Effector CD4-positive, alpha-beta T cell (primary cell): Measurements from ENCODE around the gene TRPC6. TPM values are rescaled to one million over a fixed set of nuclear protein-coding genes. Genes with fewer than 3 reads are reported as not detected.

ENCODE experiments used
- DNase-seq: peaks from one replicate; pipeline ENCODE4 v3.0.0-alpha.2; 2020
- total RNA-seq: gene quantifications from one replicate; lab custom pipeline; 2026; lab: John Stamatoyannopoulos, UW

The TRPC6 gene
- not detected for total RNA-seq

- DNase-seq, result no peak
Measured at GRCh38 chr11:101583251-101584128, at the start of gene TRPC6. Gene TRPC6 (minus strand): TSS chr11:101584007. CDS start chr11:101583503, 504 bp downstream.

GRCh38 chr11:101620026-101620425 lies 36.2 kb upstream of the TRPC6 start:
- no peak for DNase-seq

- no peak for DNase-seq
Measured at GRCh38 chr11:101618709-101619108, 34.9 kb upstream of the TRPC6 start.

GRCh38 chr11:101617735-101618332 lies 34.0 kb upstream of the TRPC6 start:
- no peak for DNase-seq

- no peak for DNase-seq
Measured at GRCh38 chr11:101612481-101612880, 28.7 kb upstream of the TRPC6 start.

GRCh38 chr11:101600924-101601323 lies 17.1 kb upstream of the TRPC6 start:
- no peak for DNase-seq

- DNase-seq, result no peak
Measured at GRCh38 chr11:101586965-101587364, 3.2 kb upstream of the TRPC6 start.

- DNase-seq, result no peak
Measured at GRCh38 chr11:101584655-101585054, 848 bp upstream of the TRPC6 start.

GRCh38 chr11:101584129-101584515 lies 315 bp upstream of the TRPC6 start:
- DNase-seq, result no peak

- no peak for DNase-seq
Measured at GRCh38 chr11:101582989-101583250, 887 bp downstream of the TRPC6 start.

- DNase-seq, result no peak
Measured at GRCh38 chr11:101582236-101582988, 1.4 kb downstream of the TRPC6 start.

- DNase-seq, result no peak
Measured at GRCh38 chr11:101577461-101577860, 6.3 kb downstream of the TRPC6 start.

- DNase-seq, result no peak
Measured at GRCh38 chr11:101576456-101576855, 7.4 kb downstream of the TRPC6 start.

GRCh38 chr11:101574886-101575285 lies 8.9 kb downstream of the TRPC6 start:
- DNase-seq, result no peak

- no peak for DNase-seq
Measured at GRCh38 chr11:101567071-101567470, 16.7 kb downstream of the TRPC6 start.

- no peak for DNase-seq
Measured at GRCh38 chr11:101566626-101567025, 17.2 kb downstream of the TRPC6 start.

- DNase-seq, result no peak
Measured at GRCh38 chr11:101563166-101563565, 20.6 kb downstream of the TRPC6 start.

- no peak for DNase-seq
Measured at GRCh38 chr11:101555366-101555765, 28.4 kb downstream of the TRPC6 start.

- no peak for DNase-seq
Measured at GRCh38 chr11:101553891-101554292, 29.9 kb downstream of the TRPC6 start.

GRCh38 chr11:101552888-101553287 lies 30.9 kb downstream of the TRPC6 start:
- DNase-seq, result no peak

GRCh38 chr11:101528541-101528940 lies 55.3 kb downstream of the TRPC6 start:
- DNase-seq, result no peak

GRCh38 chr11:101523634-101524260 lies 60.1 kb downstream of the TRPC6 start:
- DNase-seq, result no peak

GRCh38 chr11:101523193-101523592 lies 60.6 kb downstream of the TRPC6 start:
- DNase-seq, result no peak
